GM18861 (cell line): ENCODE results near the gene TMEM233.
"Not testable (repeated sequence)": the region's sequence is repeated elsewhere in the genome, so short reads cannot be mapped to it uniquely, and the experiment has no call there.

ENCODE experiments used
- ATAC-seq: cut with Tn5 transposase; IDR thresholded peaks from one replicate; pipeline ENCODE4 v1.9.1; 2021; ENCODE audit not compliant: unreplicated experiment

TMEM233 gene

GRCh38 chr12:119603767-119604166 lies 10.2 kb downstream of the TMEM233 start:
- ATAC-seq, result no peak

GRCh38 chr12:119609358-119609757 lies 15.8 kb downstream of the TMEM233 start:
- no peak for ATAC-seq

GRCh38 chr12:119613319-119613936 lies 19.9 kb downstream of the TMEM233 start:
- ATAC-seq, result no peak

- ATAC-seq, result no peak
These were observed 21.1 kb downstream of the TMEM233 start for GRCh38 chr12:119614705-119615104.

- ATAC-seq, result no peak
These were observed 22.2 kb downstream of the TMEM233 start for GRCh38 chr12:119615518-119616475.

- not testable (repeated sequence) for ATAC-seq
These were observed 24.8 kb downstream of the TMEM233 start for GRCh38 chr12:119618328-119618896.

- ATAC-seq, result no peak
These were observed 26.9 kb downstream of the TMEM233 start for GRCh38 chr12:119620490-119620889.

- ATAC-seq, result no peak
These were observed 28.3 kb downstream of the TMEM233 start for GRCh38 chr12:119621878-119622277.

GRCh38 chr12:119624966-119625365 lies 31.4 kb downstream of the TMEM233 start:
- no peak for ATAC-seq

GRCh38 chr12:119627019-119627643 lies 33.6 kb downstream of the TMEM233 start:
- ATAC-seq, result no peak

GRCh38 chr12:119627686-119628085 lies 34.1 kb downstream of the TMEM233 start:
- no peak for ATAC-seq

GRCh38 chr12:119630223-119630780 lies 36.7 kb downstream of the TMEM233 start:
- ATAC-seq, result no peak

- no peak for ATAC-seq
These were observed 37.5 kb downstream of the TMEM233 start for GRCh38 chr12:119630962-119631550.

- no peak for ATAC-seq
These were observed 38.5 kb downstream of the TMEM233 start for GRCh38 chr12:119631930-119632678.

- ATAC-seq, result no peak
These were observed 41.2 kb downstream of the TMEM233 start for GRCh38 chr12:119634743-119635142.

- ATAC-seq, result no peak
These were observed 49.4 kb downstream of the TMEM233 start for GRCh38 chr12:119642986-119643385.

- no peak for ATAC-seq
These were observed 51.4 kb downstream of the TMEM233 start for GRCh38 chr12:119644930-119645329.

- ATAC-seq, result no peak
These were observed 52.0 kb downstream of the TMEM233 start for GRCh38 chr12:119645535-119646059.

- no peak for ATAC-seq
These were observed 55.7 kb downstream of the TMEM233 start for GRCh38 chr12:119649202-119649808.
